MG63 (cell line): ENCODE data around the gene GOLGA8T. TPM values are rescaled to one million over a fixed set of nuclear protein-coding genes. Genes with fewer than 3 reads are reported as not detected.
"Not testable (repeated sequence)": the region's sequence is repeated elsewhere in the genome, so short reads cannot be mapped to it uniquely, and the experiment has no call there.

ENCODE experiments used
- DNase-seq: peaks from one replicate; pipeline ENCODE4 v3.0.0-alpha.2; 2020
- H3K27me3 ChIP-seq: fragments of 250-450 bp; sonication (Bioruptor Pico); 2 replicates; pipeline ENCODE4 v1.5.1; 2020; ENCODE audit warnings: mild to moderate bottlenecking, moderate library complexity
- H3K36me3 ChIP-seq: fragments of 250-450 bp; sonication (Bioruptor Pico); 2 replicates; pipeline ENCODE4 v1.5.1; 2020; ENCODE audit warnings: mild to moderate bottlenecking, moderate library complexity
- H3K4me3 ChIP-seq: fragments of 250-450 bp; sonication (Bioruptor Pico); 2 replicates; pipeline ENCODE4 v1.5.1; 2020; ENCODE audit warnings: mild to moderate bottlenecking, moderate library complexity
- H3K9me3 ChIP-seq: fragments of 250-450 bp; sonication (Bioruptor Pico); 2 replicates; pipeline ENCODE4 v1.5.1; 2020; ENCODE audit warnings: mild to moderate bottlenecking, moderate library complexity
- total RNA-seq: library from RNA; depleted of rRNA; stranded (reverse); fragments of >200 nt; shearing (Covaris generic); gene quantifications from 2 replicates; pipeline ENCODE4 v1.2.3, GENCODE V29; 2014; ENCODE audit warnings: low replicate concordance; rRNA removed

The GOLGA8T gene
- total RNA-seq, 1 experiment from 2014 or later = not detected

DNA sequence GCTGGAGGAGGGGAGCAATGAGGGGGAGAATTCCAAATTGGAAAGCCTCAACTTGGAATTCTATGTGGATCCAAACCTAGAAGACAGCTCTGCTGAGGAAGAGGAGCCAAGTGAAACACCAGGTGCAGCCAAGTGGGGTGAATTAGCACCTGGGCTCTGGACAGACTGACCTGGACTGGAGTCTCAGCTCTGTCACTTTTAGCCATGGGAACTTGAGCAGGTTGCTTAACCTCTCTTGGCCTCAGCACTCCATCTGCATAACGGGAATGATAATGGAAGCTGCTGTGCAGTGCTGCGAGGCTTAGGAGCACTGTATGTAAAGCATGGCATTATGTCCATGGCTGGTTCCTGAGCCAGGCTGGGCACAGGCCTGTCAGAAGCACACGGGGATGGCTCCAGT is 41.8 kb downstream of the GOLGA8T start:
- H3K4me3 ChIP-seq = not testable (repeated sequence)

DNA sequence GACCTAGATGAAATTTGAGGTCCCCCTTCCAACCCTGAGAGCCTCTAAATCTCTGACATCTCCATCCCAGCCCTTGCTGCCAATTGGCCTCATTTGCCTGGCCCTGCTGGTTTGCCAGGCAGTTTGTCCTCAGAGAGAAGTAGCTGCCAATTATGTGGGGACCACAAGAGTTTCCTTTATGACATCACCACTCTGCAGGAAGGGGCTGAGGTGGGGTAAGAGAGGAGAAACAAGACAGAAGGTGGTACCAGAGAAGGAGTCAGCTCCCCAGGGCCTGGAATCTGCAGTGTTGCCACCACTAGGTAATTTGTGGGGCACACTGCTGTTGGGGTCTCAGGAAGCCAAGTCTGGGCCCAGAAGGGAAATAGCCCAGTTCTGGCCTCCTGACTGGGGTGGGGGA is 45.0 kb downstream of the GOLGA8T start:
- DNase-seq, H3K27me3 ChIP-seq, H3K36me3 ChIP-seq, H3K9me3 ChIP-seq, H3K4me3 ChIP-seq: not testable (repeated sequence)

More for the DNA sequence above, 41.8 kb downstream of the GOLGA8T start:
- H3K36me3 ChIP-seq, DNase-seq, H3K9me3 ChIP-seq, H3K27me3 ChIP-seq: not testable (repeated sequence)

DNA sequence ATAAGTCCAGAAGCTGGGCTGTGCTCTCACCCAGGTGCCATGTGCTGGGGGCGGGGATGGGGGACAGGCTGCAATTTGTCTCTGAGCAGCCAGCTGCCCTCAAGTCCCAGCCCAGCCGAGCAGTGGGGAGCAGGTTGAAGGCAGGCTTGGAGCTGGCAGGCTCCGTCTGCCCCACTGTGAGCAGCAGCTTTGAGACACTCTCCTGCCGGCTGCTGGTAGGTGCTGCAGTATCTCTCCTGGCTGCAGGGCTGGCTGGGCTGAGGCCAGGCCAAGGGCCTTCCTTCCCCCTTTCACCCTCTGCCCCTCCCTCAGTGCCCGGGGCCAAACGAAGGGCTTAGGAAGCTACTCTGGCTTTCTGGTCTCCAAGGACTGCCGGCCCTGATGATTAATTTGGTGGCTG is 50.6 kb downstream of the GOLGA8T start:
- not testable (repeated sequence) for DNase-seq, H3K27me3 ChIP-seq, H3K36me3 ChIP-seq, H3K4me3 ChIP-seq, H3K9me3 ChIP-seq

DNA sequence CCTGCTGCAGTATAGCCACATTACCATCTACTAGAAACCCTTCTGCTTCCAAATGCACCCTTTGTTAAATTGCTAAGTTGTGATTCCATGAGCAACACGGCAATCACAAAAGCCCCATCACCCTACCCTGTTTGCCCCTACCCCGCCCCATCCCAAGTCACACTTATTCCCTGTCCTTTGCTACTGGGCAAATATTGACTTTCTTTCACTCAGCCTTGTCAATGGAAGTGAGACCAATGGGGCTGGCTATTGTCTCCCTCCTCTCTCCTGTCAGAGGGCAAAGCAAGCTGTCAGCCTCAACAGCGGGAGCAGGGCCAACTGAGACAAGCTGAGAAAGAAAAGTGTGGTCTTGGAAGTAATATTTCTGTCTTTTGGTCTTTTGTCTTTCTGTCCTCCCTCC is 52.6 kb downstream of the GOLGA8T start:
- not testable (repeated sequence) for H3K4me3 ChIP-seq, H3K27me3 ChIP-seq, H3K36me3 ChIP-seq, H3K9me3 ChIP-seq, DNase-seq

DNA sequence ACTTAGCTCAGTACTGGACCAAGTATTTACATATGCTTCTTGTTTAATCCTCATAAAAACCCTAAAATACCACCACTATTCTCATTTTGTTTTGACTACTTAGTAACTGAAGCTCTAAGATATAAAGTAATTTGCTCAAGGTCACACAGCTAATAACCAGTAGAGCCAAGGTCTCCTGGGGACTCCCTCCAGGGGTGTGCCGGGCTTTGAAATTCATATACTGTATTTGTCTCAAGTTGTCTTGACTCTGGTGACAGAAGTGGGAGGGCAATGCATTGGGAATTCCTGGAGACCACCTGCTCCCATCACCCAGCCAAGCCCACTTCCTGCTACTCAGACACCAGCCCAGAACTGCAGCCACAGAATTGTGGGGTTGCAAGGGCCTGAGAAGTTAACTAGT is 54.9 kb downstream of the GOLGA8T start:
- H3K4me3 ChIP-seq, DNase-seq, H3K27me3 ChIP-seq, H3K36me3 ChIP-seq, H3K9me3 ChIP-seq: not testable (repeated sequence)

DNA sequence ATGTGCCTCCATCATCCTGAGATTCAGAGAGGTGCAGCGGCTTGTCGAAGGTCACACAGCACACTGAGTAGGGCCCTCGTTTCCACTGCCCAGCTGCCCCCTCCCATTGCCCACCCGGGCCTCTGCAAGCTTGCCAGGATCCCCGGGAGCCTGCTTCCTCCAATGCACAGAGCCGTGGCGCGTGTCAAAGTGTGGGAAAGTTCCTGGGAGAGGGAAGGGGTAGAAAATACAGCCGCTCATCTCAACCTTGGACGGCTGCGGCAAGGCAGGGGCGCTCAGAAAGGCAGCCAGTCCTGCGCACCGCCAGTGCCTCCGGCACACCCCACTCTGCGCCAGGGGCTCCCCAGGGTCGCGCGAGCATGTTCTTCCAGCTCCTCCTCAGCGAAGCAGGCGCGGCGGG is 56.3 kb downstream of the GOLGA8T start:
- H3K4me3 ChIP-seq, H3K36me3 ChIP-seq, DNase-seq, H3K9me3 ChIP-seq, H3K27me3 ChIP-seq: not testable (repeated sequence)

DNA sequence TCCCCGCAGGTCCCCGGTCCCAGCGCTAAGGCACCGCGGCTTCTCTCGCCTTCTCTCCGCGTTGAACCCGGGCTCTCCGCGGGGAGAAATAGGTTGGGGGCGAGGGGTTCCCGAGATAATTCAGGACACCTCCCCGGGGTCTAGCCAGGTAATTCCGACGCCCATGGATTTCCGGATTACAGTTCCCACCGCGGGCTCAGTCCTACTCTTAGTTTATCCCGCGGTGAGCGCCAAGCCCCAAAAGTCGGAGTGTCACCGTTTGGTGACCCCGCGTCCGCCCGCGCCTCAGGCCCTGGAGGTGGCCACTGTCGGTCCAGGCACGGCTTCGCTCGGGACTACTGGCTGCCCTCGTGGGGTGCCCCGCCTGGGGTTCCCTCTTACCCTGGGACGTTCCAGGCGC is 56.8 kb downstream of the GOLGA8T start:
- H3K9me3 ChIP-seq, H3K4me3 ChIP-seq, H3K36me3 ChIP-seq, DNase-seq, H3K27me3 ChIP-seq: not testable (repeated sequence)

DNA sequence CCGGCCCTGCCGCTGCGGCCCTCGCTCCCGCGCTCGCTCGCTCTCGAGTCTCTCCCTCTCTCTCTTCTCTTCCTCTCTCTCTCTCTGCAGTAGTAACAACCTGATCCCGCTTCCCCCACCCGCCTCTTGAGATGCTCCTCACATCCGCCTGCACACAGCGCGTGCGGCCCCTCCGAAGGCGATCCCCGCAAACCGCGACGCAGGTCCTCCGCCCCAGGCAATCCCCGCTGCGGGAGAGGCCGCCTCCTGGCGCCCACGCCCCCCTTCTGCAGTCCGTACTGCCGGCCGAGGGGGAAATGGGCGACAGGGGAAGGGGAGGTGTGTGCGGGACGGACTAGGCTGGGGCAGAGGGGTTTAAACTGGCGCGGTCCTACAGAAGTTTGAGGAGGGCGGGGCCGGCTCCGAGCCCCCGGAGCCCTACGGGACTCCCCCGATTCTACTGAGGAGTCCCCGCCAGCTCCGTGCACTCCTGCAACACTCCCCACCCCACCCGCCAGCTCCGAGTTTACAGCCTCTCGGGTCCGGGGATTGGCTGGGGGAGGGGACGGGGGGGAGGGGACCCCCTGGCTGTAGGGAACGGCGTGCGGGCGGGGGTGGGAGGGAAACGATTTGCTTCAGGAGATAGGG is 57.4 kb downstream of the GOLGA8T start:
- not testable (repeated sequence) for DNase-seq, H3K36me3 ChIP-seq, H3K4me3 ChIP-seq, H3K27me3 ChIP-seq, H3K9me3 ChIP-seq

DNA sequence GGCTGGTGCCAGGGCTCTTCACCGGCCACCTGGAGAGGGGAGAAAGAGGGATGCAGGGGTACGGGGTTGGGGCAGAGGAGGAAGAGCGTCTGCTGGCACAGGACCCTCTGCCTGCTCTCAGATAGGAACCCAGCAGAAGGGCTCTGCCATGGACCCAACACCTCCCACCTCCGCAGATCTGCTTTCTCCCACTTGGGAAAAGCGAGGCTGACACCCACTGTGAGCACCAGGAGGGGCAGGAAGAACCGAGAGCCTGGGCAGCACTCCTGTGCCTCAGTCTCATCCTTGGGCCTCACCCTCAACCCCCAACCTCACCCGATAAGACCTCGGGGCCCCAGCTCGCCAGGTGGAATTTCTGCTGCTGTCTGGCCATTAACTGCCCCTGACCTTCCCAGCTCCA is 58.0 kb downstream of the GOLGA8T start:
- H3K36me3 ChIP-seq, DNase-seq, H3K9me3 ChIP-seq, H3K27me3 ChIP-seq, H3K4me3 ChIP-seq: not testable (repeated sequence)

Other genes with a start within 250 kb of the GOLGA8T start
- gene GOLGA8J, start 52.1 kb upstream of the GOLGA8T start, total RNA-seq = 0.07 TPM in 1 of 2 replicates, not detected in the other